Hepatocyte (in vitro differentiated cells): ENCODE results near the gene SELENOK. TPM values are rescaled to one million over a fixed set of nuclear protein-coding genes. Genes with fewer than 3 reads are reported as not detected.

Experiments used
- DNase-seq: peaks from one replicate; pipeline ENCODE4 v3.0.0-alpha.2; 2016; ENCODE audit warnings: low spot score
- H2AFZ ChIP-seq: fragments of 200-600 bp; sonication (generic); 2 replicates; pipeline ENCODE4 v1.6.0; 2016; ENCODE audit warnings: antibody characterized with exemption, mild to moderate bottlenecking
- H3K27ac ChIP-seq: fragments of 200-600 bp; sonication (generic); 2 replicates; pipeline ENCODE4 v1.5.1; 2016; ENCODE audit warnings: mild to moderate bottlenecking
- H3K27me3 ChIP-seq: fragments of 200-600 bp; sonication (generic); 2 replicates; pipeline ENCODE4 v1.6.1; 2016
- H3K36me3 ChIP-seq: fragments of 200-600 bp; sonication (generic); replicated peaks from 2 replicates; pipeline ENCODE4 v1.5.1; 2016; ENCODE audit warnings: low read depth; ENCODE audit not compliant: insufficient read depth
- H3K4me1 ChIP-seq: fragments of 200-600 bp; sonication (generic); 2 replicates; pipeline ENCODE4 v1.5.1; 2016; ENCODE audit warnings: mild to moderate bottlenecking, moderate library complexity; ENCODE audit not compliant: insufficient read depth
- H3K4me2 ChIP-seq: fragments of 200-600 bp; sonication (generic); 2 replicates; pipeline ENCODE4 v1.6.0; 2016
- H3K4me3 ChIP-seq: fragments of 200-600 bp; sonication (generic); 2 replicates; pipeline ENCODE4 v1.5.1; 2016; ENCODE audit warnings: mild to moderate bottlenecking
- H3K79me2 ChIP-seq: fragments of 200-600 bp; sonication (generic); 2 replicates; pipeline ENCODE4 v1.6.0; 2017; ENCODE audit warnings: mild to moderate bottlenecking
- H3K9me2 ChIP-seq: fragments of 200-600 bp; sonication (generic); replicated peaks from 2 replicates; pipeline ENCODE4 v1.6.0; 2017; ENCODE audit warnings: mild to moderate bottlenecking; ENCODE audit not compliant: insufficient read depth
- H3K9me3 ChIP-seq: fragments of 200-600 bp; sonication (generic); 2 replicates; pipeline ENCODE4 v1.5.1; 2016; ENCODE audit warnings: low read depth, mild to moderate bottlenecking
- H4K20me1 ChIP-seq: fragments of 200-600 bp; sonication (generic); 2 replicates; pipeline ENCODE4 v1.6.0; 2016; ENCODE audit warnings: mild to moderate bottlenecking; ENCODE audit not compliant: insufficient read depth, poor library complexity, severe bottlenecking
- CTCF ChIP-seq: fragments of 200-600 bp; sonication (generic); IDR thresholded peaks from 2 replicates; pipeline ENCODE4 v1.5.1; 2016; ENCODE audit warnings: antibody characterized with exemption, mild to moderate bottlenecking; ENCODE audit not compliant: poor library complexity
- EZH2 ChIP-seq: fragments of 200-600 bp; sonication (generic); IDR thresholded peaks from 2 replicates; pipeline ENCODE4 v1.6.1; 2016; ENCODE audit warnings: antibody characterized with exemption, mild to moderate bottlenecking, borderline replicate concordance
- EZH2phosphoT487 ChIP-seq: fragments of 200-600 bp; sonication (generic); IDR thresholded peaks from one replicate; pipeline ENCODE4 v1.6.1; 2018; ENCODE audit warnings: antibody characterized with exemption, mild to moderate bottlenecking, low read depth, moderate library complexity; ENCODE audit not compliant: unreplicated experiment, severe bottlenecking
- WGBS: methylation state at CpG from one replicate; pipeline ENCODE4 v1.1.6; 2016; ENCODE audit warnings: low lambda C conversion rate; ENCODE audit errors: missing lambda C conversion rate; 5-methylcytosine and 5-hydroxymethylcytosine counted together
- polyA plus RNA-seq: library from polyadenylated mRNA; unstranded; fragments of >200 nt; fragmentation: Nextera tagmentation; extraction: Ambion mirVana; gene quantifications from 2 replicates; pipeline ENCODE4 v1.2.1, GENCODE V29; 2016
- total RNA-seq: library from RNA; depleted of rRNA; stranded (reverse); fragments of >200 nt; gene quantifications from 2 replicates; pipeline ENCODE4 v1.2.3, GENCODE V29; 2014

The SELENOK gene
- total and polyA plus RNA-seq, 2 experiments from 2014 or later, result 59.7 to 155 TPM

GRCh38 chr3:53836084-53836872 lies 55.4 kb downstream of the SELENOK start:
- Histone ChIP-seq H3K4me1 (peaks cover 5% of the 10 kb centered on the region), H3K9me2 (no peaks in the 10 kb centered on the region), H3K27me3 (no peaks in the 10 kb centered on the region), H3K4me3 (no peak overlapping the region), H3K36me3 (no peaks in the 10 kb centered on the region), H3K79me2 (peaks cover 63% of the 10 kb centered on the region), H4K20me1 (no peaks in the 10 kb centered on the region), H3K4me2 (no peak overlapping the region), H3K27ac (no peak overlapping the region), H2AFZ (no peak overlapping the region), H3K9me3 (no peaks in the 10 kb centered on the region)
- DNase-seq, result no peak
- no peak for TF ChIP-seq EZH2
- TF ChIP-seq EZH2phosphoT487, result no peak
- TF ChIP-seq CTCF, result no peak
- 95% methylated on average over 9 of the region's 9 CpGs for WGBS

- Histone ChIP-seq H3K9me3 (no peaks in the 10 kb centered on the region), H3K27ac (no peak overlapping the region), H2AFZ (no peak overlapping the region), H4K20me1 (no peaks in the 10 kb centered on the region), H3K27me3 (no peaks in the 10 kb centered on the region), H3K4me3 (no peak overlapping the region), H3K79me2 (peaks cover 62% of the 10 kb centered on the region), H3K4me1 (no peaks in the 10 kb centered on the region), H3K4me2 (no peak overlapping the region), H3K36me3 (no peaks in the 10 kb centered on the region), H3K9me2 (no peaks in the 10 kb centered on the region)
- no peak for DNase-seq
- WGBS, result 94% methylated on average over 1 of the region's 1 CpG
- TF ChIP-seq EZH2, result no peak
- no peak for TF ChIP-seq EZH2phosphoT487
- TF ChIP-seq CTCF, result no peak
Observed at GRCh38 chr3:53835257-53835656, 56.4 kb downstream of the SELENOK start.

GRCh38 chr3:53834429-53835095 lies 57.1 kb downstream of the SELENOK start:
- no peaks in the 10 kb centered on the region for H3K36me3 ChIP-seq
- H3K9me3 ChIP-seq, result no peaks in the 10 kb centered on the region
- 98% methylated on average over 6 of the region's 6 CpGs for WGBS
- no peak overlapping the region for H2AFZ ChIP-seq
- no peak overlapping the region for H3K4me2 ChIP-seq
- no peak for DNase-seq
- no peaks in the 10 kb centered on the region for H3K4me1 ChIP-seq
- H3K79me2 ChIP-seq, result peaks cover 61% of the 10 kb centered on the region
- no peak overlapping the region for H3K4me3 ChIP-seq
- no peaks in the 10 kb centered on the region for H3K9me2 ChIP-seq
- no peak overlapping the region for H3K27ac ChIP-seq
- TF ChIP-seq EZH2phosphoT487 (no peak), CTCF (no peak), EZH2 (no peak)
- no peaks in the 10 kb centered on the region for H3K27me3 ChIP-seq
- H4K20me1 ChIP-seq, result no peaks in the 10 kb centered on the region

Other genes with a start within 250 kb of the SELENOK start
- 30.1 and 62.6 TPM in 2 replicates for gene CHDH, start 45.4 kb downstream of the SELENOK start, total RNA-seq
- 29.1 and 31.1 TPM in 2 replicates for gene CHDH, start 45.4 kb downstream of the SELENOK start, polyA plus RNA-seq
- 17.4 and 19.5 TPM in 2 replicates for gene IL17RB, start 45.3 kb downstream of the SELENOK start, total RNA-seq
- gene IL17RB, start 45.3 kb downstream of the SELENOK start, polyA plus RNA-seq, result 12.8 and 14.1 TPM in 2 replicates
- 27.2 and 29.1 TPM in 2 replicates for gene ACTR8, start 9.7 kb downstream of the SELENOK start, total RNA-seq
- 17.2 and 19.6 TPM in 2 replicates for gene ACTR8, start 9.7 kb downstream of the SELENOK start, polyA plus RNA-seq
- 1.1 and 2.5 TPM in 2 replicates for gene CACNA2D3, start 230.7 kb upstream of the SELENOK start, total RNA-seq
- 1.3 and 2.5 TPM in 2 replicates for gene CACNA2D3, start 230.7 kb upstream of the SELENOK start, polyA plus RNA-seq